ENCODE data around the gene XBP1. TPM values are rescaled to one million over a fixed set of nuclear protein-coding genes. Genes with fewer than 3 reads are reported as not detected.
A peak's percentile ranks its signal among the peaks of the same experiment; 100 is the strongest.

XBP1 gene
- total and polyA plus RNA-seq, 2 experiments from 2014 or later: 96.8 to 179 TPM

- no peak overlapping the region for H3K4me3 ChIP-seq
- no peaks in the 10 kb centered on the region for H3K9me3 ChIP-seq (ENCODE audit: low read depth)
- DNase-seq (ENCODE audit: low read depth in 1 of 2, low spot score in 1 of 2): no peak
- TF ChIP-seq, protein P1, sequence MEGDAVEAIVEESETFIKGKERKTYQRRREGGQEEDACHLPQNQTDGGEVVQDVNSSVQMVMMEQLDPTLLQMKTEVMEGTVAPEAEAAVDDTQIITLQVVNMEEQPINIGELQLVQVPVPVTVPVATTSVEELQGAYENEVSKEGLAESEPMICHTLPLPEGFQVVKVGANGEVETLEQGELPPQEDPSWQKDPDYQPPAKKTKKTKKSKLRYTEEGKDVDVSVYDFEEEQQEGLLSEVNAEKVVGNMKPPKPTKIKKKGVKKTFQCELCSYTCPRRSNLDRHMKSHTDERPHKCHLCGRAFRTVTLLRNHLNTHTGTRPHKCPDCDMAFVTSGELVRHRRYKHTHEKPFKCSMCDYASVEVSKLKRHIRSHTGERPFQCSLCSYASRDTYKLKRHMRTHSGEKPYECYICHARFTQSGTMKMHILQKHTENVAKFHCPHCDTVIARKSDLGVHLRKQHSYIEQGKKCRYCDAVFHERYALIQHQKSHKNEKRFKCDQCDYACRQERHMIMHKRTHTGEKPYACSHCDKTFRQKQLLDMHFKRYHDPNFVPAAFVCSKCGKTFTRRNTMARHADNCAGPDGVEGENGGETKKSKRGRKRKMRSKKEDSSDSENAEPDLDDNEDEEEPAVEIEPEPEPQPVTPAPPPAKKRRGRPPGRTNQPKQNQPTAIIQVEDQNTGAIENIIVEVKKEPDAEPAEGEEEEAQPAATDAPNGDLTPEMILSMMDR (IDR thresholded peaks at IDR 0.05; ENCODE audit: low read depth, low read length): no peak
- no peaks in the 10 kb centered on the region for H3K36me3 ChIP-seq
- H3K27me3 ChIP-seq: no peaks in the 10 kb centered on the region
- no peak overlapping the region for H3K27ac ChIP-seq
- H3K4me1 ChIP-seq (ENCODE audit: low read depth): peaks cover 13% of the 10 kb centered on the region
Measured at GRCh38 chr22:28815729-28816128, 15.4 kb upstream of the XBP1 start.

DNA sequence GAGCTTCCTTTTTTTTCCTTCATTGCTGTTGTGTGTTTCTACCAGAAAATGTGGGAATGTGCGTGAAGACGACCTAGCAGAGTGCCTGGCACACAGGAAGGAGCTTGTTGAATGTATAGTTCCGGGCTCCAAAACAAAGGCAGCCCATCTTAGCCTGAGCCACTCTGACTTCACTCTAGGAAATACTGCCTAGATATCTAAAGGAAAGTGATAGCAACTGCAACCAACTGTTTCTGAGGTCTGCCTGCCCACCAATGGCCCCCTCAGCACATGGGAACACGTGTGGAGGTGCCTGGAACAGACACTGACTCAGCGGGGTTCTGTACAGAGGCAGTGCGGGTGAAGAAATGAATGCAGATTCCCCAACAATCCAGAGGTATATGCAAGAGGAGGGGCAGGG, 14.7 kb upstream of the XBP1 start:
- Histone ChIP-seq H3K9me3 (ENCODE audit: low read depth) (no peaks in the 10 kb centered on the region), H3K27ac (no peak overlapping the region), H3K27me3 (no peaks in the 10 kb centered on the region), H3K36me3 (no peaks in the 10 kb centered on the region), H3K4me3 (no peak overlapping the region), H3K4me1 (ENCODE audit: low read depth) (peaks cover 13% of the 10 kb centered on the region)
- no peak for DNase-seq (ENCODE audit: low read depth in 1 of 2, low spot score in 1 of 2)
- TF ChIP-seq, protein P1 (IDR thresholded peaks at IDR 0.05; ENCODE audit: low read depth, low read length): no peak

DNA sequence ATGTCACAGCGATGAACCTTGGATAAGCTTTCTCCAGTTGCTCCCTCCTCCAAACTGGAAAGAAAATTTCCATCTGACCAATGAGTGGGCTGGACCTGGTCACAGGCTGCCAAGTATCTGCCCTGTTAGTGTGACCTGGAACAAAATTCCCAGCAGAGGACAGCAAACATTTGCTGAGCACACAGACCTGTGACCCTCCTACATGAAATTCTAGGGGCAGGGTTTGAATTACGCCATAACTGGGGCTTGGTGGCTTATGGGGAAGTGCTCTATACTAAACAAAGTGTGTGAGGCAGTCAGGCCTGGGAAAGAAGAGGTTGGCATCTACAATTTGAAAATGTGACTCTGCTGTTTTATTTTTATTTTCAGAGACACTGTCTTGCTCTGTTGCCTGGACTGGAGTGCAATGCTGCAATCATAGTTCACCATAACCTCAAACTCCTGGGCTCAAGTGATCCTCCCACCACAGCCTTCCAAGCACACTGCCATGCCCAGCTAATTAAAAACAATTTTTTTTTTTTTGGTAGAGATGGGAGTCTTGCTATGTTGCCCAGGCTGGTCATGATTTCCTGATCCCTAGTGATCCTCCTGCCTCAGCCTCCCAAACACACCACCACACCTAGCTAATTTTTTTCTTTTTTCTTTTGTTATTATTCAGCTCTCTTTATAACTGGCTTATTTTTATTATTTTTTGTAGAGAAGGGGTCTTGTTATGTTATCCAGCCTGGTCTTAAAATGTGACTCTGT, 13.6 kb upstream of the XBP1 start:
- Histone ChIP-seq H3K27me3 (no peaks in the 10 kb centered on the region), H3K4me3 (no peak overlapping the region), H3K27ac (peak overlapping the region; percentile 45), H3K36me3 (no peaks in the 10 kb centered on the region), H3K9me3 (ENCODE audit: low read depth) (no peaks in the 10 kb centered on the region), H3K4me1 (ENCODE audit: low read depth) (peaks cover 12% of the 10 kb centered on the region)
- TF ChIP-seq, protein P1 (IDR thresholded peaks at IDR 0.05; ENCODE audit: low read depth, low read length): no peak
- DNase-seq (ENCODE audit: low read depth in 1 of 2, low spot score in 1 of 2): no peak

GRCh38 chr22:28812516-28812915, 12.1 kb upstream of the XBP1 start:
- H3K36me3 ChIP-seq: no peaks in the 10 kb centered on the region
- H3K27ac ChIP-seq: no peak overlapping the region
- no peak overlapping the region for H3K4me3 ChIP-seq
- H3K27me3 ChIP-seq: no peaks in the 10 kb centered on the region
- no peak for DNase-seq (ENCODE audit: low read depth in 1 of 2, low spot score in 1 of 2)
- no peaks in the 10 kb centered on the region for H3K9me3 ChIP-seq (ENCODE audit: low read depth)
- H3K4me1 ChIP-seq (ENCODE audit: low read depth): no peaks in the 10 kb centered on the region
- TF ChIP-seq, protein P1 (IDR thresholded peaks at IDR 0.05; ENCODE audit: low read depth, low read length): no peak

- Histone ChIP-seq H3K4me3 (no peak overlapping the region), H3K27ac (no peak overlapping the region), H3K27me3 (no peaks in the 10 kb centered on the region), H3K36me3 (no peaks in the 10 kb centered on the region), H3K9me3 (ENCODE audit: low read depth) (no peaks in the 10 kb centered on the region), H3K4me1 (ENCODE audit: low read depth) (no peaks in the 10 kb centered on the region)
- TF ChIP-seq, protein P1 (IDR thresholded peaks at IDR 0.05; ENCODE audit: low read depth, low read length): no peak
- peak in 1 of 2 donors; percentile 45 for DNase-seq (ENCODE audit: low read depth in 1 of 2, low spot score in 1 of 2)
Measured at GRCh38 chr22:28810821-28811491, 10.6 kb upstream of the XBP1 start.

All from cardiac muscle cell (in vitro differentiated cells and primary cell).